Natural killer cell treated with Interleukin-12 subunit alpha and Interleukin-12 subunit beta and Interleukin-15 and Interleukin-18, amount 100 ng/mL, for 72 hours (primary cell): Measurements from ENCODE around the gene HS6ST2. TPM values are rescaled to one million over a fixed set of nuclear protein-coding genes. Genes with fewer than 3 reads are reported as not detected.

Experiments
- ATAC-seq, 2 donors: fragments of 150-1000 bp; cut with Tn5 transposase in 1 of 2; sonication (Bioruptor Pico), chemical (Tn5 transposase) in 1 of 2; 2 replicates each; pipeline ENCODE4 v1.10.0; 2021
- DNase-seq: peaks from one replicate; pipeline ENCODE4 v3.0.0; 2022; ENCODE audit warnings: low spot score
- H3K27ac Mint-ChIP-seq, 2 donors: 1 replicate in 1 of 2; 2 replicates in 1 of 2; pipeline ENCODE4 v1.8.0; 2022; ENCODE audit warnings: mixed read lengths in 2 of 2, mild to moderate bottlenecking in 1 of 2, moderate library complexity in 1 of 2
- H3K27me3 Mint-ChIP-seq, 2 donors: 1 replicate in 1 of 2; 2 replicates in 1 of 2; pipeline ENCODE4 v1.8.0; 2022; ENCODE audit warnings: mixed read lengths in 2 of 2
- H3K36me3 Mint-ChIP-seq: one replicate; pipeline ENCODE4 v1.8.0; 2022; ENCODE audit warnings: mixed read lengths
- H3K4me1 Mint-ChIP-seq, 2 donors: 1 replicate in 1 of 2; 2 replicates in 1 of 2; pipeline ENCODE4 v1.8.0; 2022; ENCODE audit warnings: low read depth in 2 of 2, mixed read lengths in 2 of 2, mild to moderate bottlenecking in 1 of 2
- H3K4me3 Mint-ChIP-seq: one replicate; pipeline ENCODE4 v1.8.0; 2022; ENCODE audit warnings: mixed read lengths
- H3K9me3 Mint-ChIP-seq: 2 replicates; pipeline ENCODE4 v1.8.0; 2022; ENCODE audit warnings: mixed read lengths
- total RNA-seq, 2 donors: library from RNA; stranded (reverse); gene quantifications; one replicate each; pipeline ENCODE4 v1.2.3, GENCODE V29; 2022

Gene HS6ST2
- total RNA-seq, 2 donors from 2014 or later: 0.36 to 0.89 TPM

- ATAC-seq: no peak
- H3K27me3 Mint-ChIP-seq: peaks cover 0 to 30% of the 10 kb centered on the region in 2 donors
- no peak overlapping the region for H3K4me3 Mint-ChIP-seq
- H3K9me3 Mint-ChIP-seq: no peaks in the 10 kb centered on the region
- H3K27ac Mint-ChIP-seq: no peak overlapping the region
- no peaks in the 10 kb centered on the region for H3K4me1 Mint-ChIP-seq
- no peaks in the 10 kb centered on the region for H3K36me3 Mint-ChIP-seq
- DNase-seq: no peak
Observed at GRCh38 chrX:132631579-132632232, 326.7 kb downstream of the HS6ST2 start.

GRCh38 chrX:132624466-132624865 lies 334.0 kb downstream of the HS6ST2 start:
- Mint-ChIP-seq H3K9me3 (no peaks in the 10 kb centered on the region), H3K27ac (no peak overlapping the region), H3K4me1 (no peaks in the 10 kb centered on the region), H3K36me3 (no peaks in the 10 kb centered on the region), H3K27me3 (peaks cover 0 to 24% of the 10 kb centered on the region in 2 donors), H3K4me3 (no peak overlapping the region)
- no peak for DNase-seq
- ATAC-seq: no peak

DNA sequence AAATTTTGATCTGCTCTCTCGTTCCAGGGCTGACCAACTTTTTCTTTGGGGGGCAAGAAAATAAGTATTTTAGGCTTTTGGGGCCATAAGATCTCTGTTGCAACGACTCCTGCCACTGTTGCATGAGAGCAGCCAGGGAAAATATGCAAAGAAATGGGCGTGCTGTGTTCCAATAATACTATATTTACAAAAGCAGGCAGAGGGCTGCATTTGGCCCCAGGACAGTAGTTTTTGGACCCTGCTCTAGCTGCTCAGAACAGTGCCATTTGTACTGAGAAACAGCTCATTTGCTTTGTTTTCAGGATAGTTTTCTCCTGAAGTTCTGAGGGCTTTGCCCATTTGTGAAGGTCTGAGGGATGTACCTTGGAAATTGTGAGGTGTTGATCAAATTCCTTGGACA lies 334.5 kb downstream of the HS6ST2 start:
- Mint-ChIP-seq H3K9me3 (no peaks in the 10 kb centered on the region), H3K27ac (no peak overlapping the region), H3K27me3 (peaks cover 0 to 19% of the 10 kb centered on the region in 2 donors), H3K4me3 (no peak overlapping the region), H3K36me3 (no peaks in the 10 kb centered on the region), H3K4me1 (no peaks in the 10 kb centered on the region)
- ATAC-seq (no peak), DNase-seq (no peak)

DNA sequence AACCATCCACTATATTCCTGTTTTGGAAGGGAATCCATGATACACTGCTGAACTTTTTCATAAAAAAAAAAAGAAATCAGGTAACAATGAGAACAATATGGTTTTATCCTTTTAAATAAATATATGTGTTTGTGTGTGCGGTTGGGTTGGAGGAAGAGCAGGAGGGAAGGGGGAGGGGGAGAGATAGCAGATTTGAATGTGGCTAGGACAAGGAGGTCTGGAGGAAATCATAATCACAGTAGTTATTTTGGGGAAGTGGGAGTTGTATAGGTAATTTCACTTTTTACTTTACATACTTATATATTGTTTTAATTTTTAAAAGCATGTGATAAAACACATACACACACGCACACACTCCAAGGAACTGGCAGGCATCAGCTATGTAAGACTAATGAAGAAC lies 335.1 kb downstream of the HS6ST2 start:
- no peaks in the 10 kb centered on the region for H3K4me1 Mint-ChIP-seq
- H3K9me3 Mint-ChIP-seq: no peaks in the 10 kb centered on the region
- H3K27me3 Mint-ChIP-seq: peaks cover 0 to 17% of the 10 kb centered on the region in 2 donors
- H3K27ac Mint-ChIP-seq: no peak overlapping the region
- H3K36me3 Mint-ChIP-seq: no peaks in the 10 kb centered on the region
- no peak for ATAC-seq
- no peak for DNase-seq
- no peak overlapping the region for H3K4me3 Mint-ChIP-seq

GRCh38 chrX:132622130-132622529 lies 336.3 kb downstream of the HS6ST2 start:
- Mint-ChIP-seq H3K4me3 (no peak overlapping the region), H3K4me1 (no peaks in the 10 kb centered on the region), H3K9me3 (no peaks in the 10 kb centered on the region), H3K27me3 (peaks cover 0 to 17% of the 10 kb centered on the region in 2 donors), H3K36me3 (no peaks in the 10 kb centered on the region), H3K27ac (no peak overlapping the region)
- ATAC-seq: peak; percentile 72 to 90
- no peak for DNase-seq

- Mint-ChIP-seq H3K4me3 (no peak overlapping the region), H3K9me3 (no peaks in the 10 kb centered on the region), H3K27ac (no peak overlapping the region), H3K4me1 (peaks cover 0 to 3% of the 10 kb centered on the region in 2 donors), H3K36me3 (no peaks in the 10 kb centered on the region), H3K27me3 (peaks cover 0 to 13% of the 10 kb centered on the region in 2 donors)
- ATAC-seq: no peak
- no peak for DNase-seq
Observed at GRCh38 chrX:132618810-132619209, 339.6 kb downstream of the HS6ST2 start.

DNA sequence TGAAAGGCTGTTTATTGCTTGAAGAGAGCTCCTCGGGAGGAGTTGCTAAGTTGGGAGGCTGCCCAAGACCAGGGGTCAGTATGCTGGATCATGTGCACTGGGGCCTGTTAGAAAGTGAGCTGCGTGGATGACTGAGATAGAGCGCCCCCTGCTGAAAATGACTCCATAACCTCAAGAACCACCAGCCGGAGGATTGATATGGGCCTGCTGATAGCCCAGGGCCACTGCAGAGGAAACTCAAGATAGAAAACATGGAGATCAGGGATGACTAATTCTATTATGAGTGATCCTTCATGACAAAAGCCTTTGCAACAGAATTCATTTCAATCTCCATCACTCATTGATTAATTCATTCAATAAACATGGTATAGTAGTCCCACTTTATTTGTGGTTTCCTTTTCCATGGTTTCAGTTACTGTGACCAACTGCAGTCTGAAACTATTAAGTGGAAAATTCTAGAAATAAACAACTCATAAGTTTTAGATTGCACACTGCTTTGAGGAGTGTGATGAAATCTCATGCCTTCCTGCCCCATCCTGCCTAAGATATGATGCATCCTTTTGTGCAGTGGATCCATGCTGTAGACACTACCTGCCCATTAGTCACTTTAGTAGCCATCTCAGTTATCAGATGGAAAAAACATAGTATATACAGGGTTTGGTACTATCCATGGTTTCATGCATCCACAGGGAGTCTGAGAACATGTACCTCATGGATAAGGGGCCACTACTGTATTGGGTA lies 342.9 kb downstream of the HS6ST2 start:
- Mint-ChIP-seq H3K27ac (no peak overlapping the region), H3K9me3 (no peaks in the 10 kb centered on the region), H3K36me3 (no peaks in the 10 kb centered on the region), H3K4me1 (peaks cover 0 to 3% of the 10 kb centered on the region in 2 donors), H3K4me3 (no peak overlapping the region), H3K27me3 (peaks cover 0 to 11% of the 10 kb centered on the region in 2 donors)
- ATAC-seq: peak in 1 of 2 donors; percentile 53
- no peak for DNase-seq

DNA sequence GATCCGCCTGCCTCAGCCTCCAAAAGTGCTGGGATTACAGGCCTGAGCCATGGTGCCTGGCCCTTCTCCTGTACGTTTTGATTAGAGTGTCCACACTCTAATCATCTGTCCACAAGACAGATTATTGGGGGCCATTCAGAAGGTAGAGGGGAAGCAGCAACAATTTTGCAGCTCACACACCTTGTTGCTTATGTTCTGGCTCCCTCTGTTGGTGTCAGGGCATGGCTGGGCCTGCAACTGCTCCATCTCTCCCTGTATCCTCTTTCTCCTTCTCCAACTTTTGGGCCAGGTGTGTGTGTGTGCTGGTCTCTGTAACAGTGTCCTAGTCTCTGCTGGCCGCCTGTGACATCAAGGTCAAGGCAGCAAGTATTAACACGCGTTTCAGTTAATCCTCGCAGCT lies 344.1 kb downstream of the HS6ST2 start:
- Mint-ChIP-seq H3K36me3 (no peaks in the 10 kb centered on the region), H3K4me3 (no peak overlapping the region), H3K27me3 (peaks cover 0 to 18% of the 10 kb centered on the region in 2 donors), H3K4me1 (peaks cover 0 to 3% of the 10 kb centered on the region in 2 donors), H3K27ac (no peak overlapping the region), H3K9me3 (no peaks in the 10 kb centered on the region)
- DNase-seq (no peak), ATAC-seq (no peak)

DNA sequence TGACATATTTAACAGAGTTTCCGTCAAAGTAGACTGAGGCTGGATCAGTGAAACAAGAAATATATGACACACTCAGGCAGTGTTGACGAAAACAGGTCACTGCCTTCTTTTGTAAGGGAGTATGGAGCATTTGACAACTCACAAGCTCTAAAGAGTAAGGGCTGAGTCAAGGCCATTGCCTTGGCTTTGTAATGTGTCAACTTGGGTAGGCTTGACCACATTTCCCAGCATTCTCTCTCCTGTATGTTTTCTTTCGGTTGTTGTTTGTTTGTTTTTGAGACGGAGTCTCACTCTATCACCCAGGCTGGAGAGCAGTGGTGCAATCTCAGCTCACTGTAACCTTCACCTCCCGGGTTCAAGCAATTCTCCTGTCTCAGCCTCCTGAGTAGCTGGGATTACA lies 344.6 kb downstream of the HS6ST2 start:
- ATAC-seq: no peak

DNA sequence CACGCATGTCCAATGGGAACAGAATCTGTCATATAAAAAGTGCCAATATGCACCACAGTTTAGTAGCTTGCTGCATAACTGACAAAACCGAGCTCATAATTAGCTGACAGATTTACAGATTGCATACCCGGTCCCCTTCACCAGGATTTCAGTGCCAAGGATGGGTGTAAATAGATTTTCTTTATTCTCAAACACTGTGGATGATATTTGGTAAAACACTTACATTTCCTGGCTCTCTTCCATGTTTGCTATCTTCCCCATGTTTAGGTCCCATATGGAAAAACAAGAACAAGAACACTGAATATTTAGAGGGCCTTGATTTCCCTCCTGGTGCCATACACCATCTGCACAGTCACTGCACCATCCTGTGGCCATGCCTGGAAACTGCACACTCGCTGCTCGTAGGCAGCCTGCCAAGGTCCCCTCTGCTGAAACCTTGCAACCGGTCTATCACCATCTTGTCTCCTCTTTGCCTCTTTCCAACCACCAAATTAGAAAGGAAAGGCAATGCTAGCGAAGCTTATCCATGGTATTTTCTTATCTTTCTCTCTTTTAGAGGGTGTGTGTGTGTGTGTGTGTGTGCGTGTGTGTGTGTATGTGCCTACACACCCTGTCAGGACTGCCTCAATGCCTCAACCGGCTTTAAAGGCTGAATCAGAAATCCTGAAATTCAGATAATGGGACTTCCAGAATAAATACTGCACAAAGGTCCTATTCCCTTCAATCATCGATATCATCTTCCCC lies 345.4 kb downstream of the HS6ST2 start:
- H3K27me3 Mint-ChIP-seq: peaks cover 0 to 24% of the 10 kb centered on the region in 2 donors

More for the DNA sequence above, 344.6 kb downstream of the HS6ST2 start:
- Mint-ChIP-seq H3K4me1 (peaks cover 0 to 3% of the 10 kb centered on the region in 2 donors), H3K36me3 (no peaks in the 10 kb centered on the region), H3K4me3 (no peak overlapping the region), H3K9me3 (no peaks in the 10 kb centered on the region), H3K27me3 (peaks cover 0 to 22% of the 10 kb centered on the region in 2 donors), H3K27ac (no peak overlapping the region)
- no peak for DNase-seq

GRCh38 chrX:132610536-132610935 lies 347.9 kb downstream of the HS6ST2 start:
- no peak for DNase-seq
- H3K9me3 Mint-ChIP-seq: no peaks in the 10 kb centered on the region
- H3K27me3 Mint-ChIP-seq: peaks cover 0 to 25% of the 10 kb centered on the region in 2 donors
- no peak for ATAC-seq
- peaks cover 0 to 3% of the 10 kb centered on the region in 2 donors for H3K4me1 Mint-ChIP-seq
- H3K36me3 Mint-ChIP-seq: no peaks in the 10 kb centered on the region
- no peak overlapping the region for H3K4me3 Mint-ChIP-seq
- no peak overlapping the region for H3K27ac Mint-ChIP-seq

More for the DNA sequence above, 345.4 kb downstream of the HS6ST2 start:
- Mint-ChIP-seq H3K4me1 (peaks cover 0 to 3% of the 10 kb centered on the region in 2 donors), H3K4me3 (no peak overlapping the region), H3K36me3 (no peaks in the 10 kb centered on the region), H3K27ac (no peak overlapping the region), H3K9me3 (no peaks in the 10 kb centered on the region)
- no peak for DNase-seq
- peak in 1 of 2 donors; percentile 70 for ATAC-seq

- Mint-ChIP-seq H3K36me3 (no peaks in the 10 kb centered on the region), H3K27ac (no peak overlapping the region), H3K4me3 (no peak overlapping the region), H3K9me3 (no peaks in the 10 kb centered on the region), H3K27me3 (peaks cover 0 to 24% of the 10 kb centered on the region in 2 donors), H3K4me1 (no peaks in the 10 kb centered on the region)
- DNase-seq (no peak), ATAC-seq (no peak)
Observed at GRCh38 chrX:132609362-132609848, 349.0 kb downstream of the HS6ST2 start.

DNA sequence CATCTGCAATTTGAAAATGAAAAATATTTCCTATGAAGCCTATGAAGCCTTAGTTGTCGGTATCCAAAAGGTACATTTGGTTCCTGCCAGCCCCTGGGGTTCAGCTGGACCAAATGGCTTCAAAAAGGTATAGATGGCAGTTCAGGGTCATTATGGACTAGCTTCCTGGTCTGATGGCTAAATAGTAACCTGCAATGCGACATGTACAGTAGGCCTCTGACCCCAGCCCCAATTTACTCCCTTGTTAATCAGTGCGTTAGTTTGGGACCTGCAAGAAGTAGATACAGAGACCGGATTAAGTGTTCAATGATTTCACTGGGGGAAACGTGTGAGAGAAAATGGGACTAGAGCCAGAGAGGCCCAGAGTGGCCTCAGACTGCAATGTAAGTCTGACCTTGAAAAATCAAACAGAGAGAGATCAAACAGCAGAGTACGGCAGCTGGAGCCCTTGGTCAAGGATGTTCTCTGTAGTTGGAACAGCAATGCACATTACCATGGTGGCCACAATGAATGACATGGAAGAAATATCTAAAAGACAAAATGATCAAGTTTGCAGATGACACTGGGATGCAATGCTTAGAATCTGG lies 354.6 kb downstream of the HS6ST2 start:
- H3K9me3 Mint-ChIP-seq: no peaks in the 10 kb centered on the region
- no peak for ATAC-seq
- no peaks in the 10 kb centered on the region for H3K36me3 Mint-ChIP-seq
- H3K4me1 Mint-ChIP-seq: no peaks in the 10 kb centered on the region
- H3K4me3 Mint-ChIP-seq: no peak overlapping the region
- DNase-seq: no peak
- H3K27me3 Mint-ChIP-seq: peaks cover 0 to 15% of the 10 kb centered on the region in 2 donors
- no peak overlapping the region for H3K27ac Mint-ChIP-seq
